H1 (cell line): ENCODE results near the gene UVSSA. TPM values are rescaled to one million over a fixed set of nuclear protein-coding genes. Genes with fewer than 3 reads are reported as not detected.

ENCODE experiments used
- CTCF ChIA-PET: fragments of 300-600 bp; sonication (Branson Sonifier 250); formaldehyde crosslinking; loops from one replicate; lab custom pipeline; 2021; ENCODE audit not compliant: partially characterized antibody; lab: Charles Lee
- POLR2A ChIA-PET: fragments of 300-600 bp; sonication (Branson Sonifier 250); formaldehyde crosslinking; loops from one replicate; lab custom pipeline; 2021; ENCODE audit warnings: inconsistent platforms; ENCODE audit not compliant: partially characterized antibody; lab: Charles Lee
- DNase-seq, 2 experiments: peaks; one replicate each; pipeline versions ENCODE4 v3.0.0 to v3.0.0-alpha.2; 2010 to 2022; ENCODE audit warnings: low spot score in 2 of 2, low read depth in 1 of 2, mixed read lengths in 1 of 2
- FAIRE-seq: peaks from 2 replicates; lab custom pipeline; 2011; peaks lifted over from hg19 to GRCh38; lab: Jason Lieb, UNC
- H2AFZ ChIP-seq: 2 replicates; pipeline ENCODE4 v1.8.1; 2012; ENCODE audit warnings: low read length, inconsistent platforms
- H2AK5ac ChIP-seq: 2 replicates; pipeline ENCODE4 v1.6.1; 2013; ENCODE audit warnings: low read depth, low read length
- H2BK120ac ChIP-seq: replicated peaks from 2 replicates; pipeline ENCODE3; 2013; ENCODE audit warnings: low read depth, low read length, inconsistent platforms
- H2BK12ac ChIP-seq: 2 replicates; pipeline ENCODE4 v1.6.1; 2013; ENCODE audit warnings: low read depth, low read length
- H2BK15ac ChIP-seq: 2 replicates; pipeline ENCODE4 v1.6.1; 2013; ENCODE audit warnings: low read length
- H2BK20ac ChIP-seq: 2 replicates; pipeline ENCODE4 v1.6.1; 2013; ENCODE audit warnings: low read length
- H2BK5ac ChIP-seq: 2 replicates; pipeline ENCODE4 v1.6.1; 2013; ENCODE audit warnings: low read depth, low read length
- H3K14ac ChIP-seq: 2 replicates; pipeline ENCODE4 v1.6.1; 2013; ENCODE audit warnings: inconsistent platforms; ENCODE audit not compliant: insufficient read length
- H3K18ac ChIP-seq: 2 replicates; pipeline ENCODE4 v1.6.1; 2013; ENCODE audit warnings: low read length; ENCODE audit errors: extremely low read depth
- H3K23ac ChIP-seq: 2 replicates; pipeline ENCODE4 v1.6.1; 2013; ENCODE audit warnings: inconsistent platforms; ENCODE audit not compliant: insufficient read length
- H3K23me2 ChIP-seq: 2 replicates; pipeline ENCODE4 v1.6.1; 2013; ENCODE audit warnings: low read depth, low read length
- H3K27ac ChIP-seq: 2 replicates; pipeline ENCODE4 v1.6.1; 2011; ENCODE audit warnings: low read depth, low read length, inconsistent platforms
- H3K27me3 ChIP-seq, 4 experiments: replicated peaks in 1 of 4; 1 replicate in 1 of 4; 2 replicates in 3 of 4; pipeline versions ENCODE4 v1.6.1 to v1.8.1; 2011 to 2013; ENCODE audit warnings: low read length in 3 of 4, mild to moderate bottlenecking in 3 of 4, inconsistent platforms in 2 of 4, mixed read lengths in 2 of 4, moderate library complexity in 1 of 4; ENCODE audit not compliant: control insufficient read depth in 3 of 4, insufficient read depth in 3 of 4; ENCODE audit errors: extremely low read depth in 1 of 4
- H3K36me3 ChIP-seq, 4 experiments: 2 replicates each; pipeline versions ENCODE4 v1.6.1 to v1.8.1; 2011 to 2013; ENCODE audit warnings: mild to moderate bottlenecking in 4 of 4, low read length in 3 of 4, moderate library complexity in 2 of 4, control low read depth in 1 of 4, inconsistent platforms in 1 of 4; ENCODE audit not compliant: insufficient read depth in 4 of 4, control insufficient read depth in 2 of 4
- H3K4ac ChIP-seq: replicated peaks from 2 replicates; pipeline ENCODE3; 2013; ENCODE audit warnings: low read length, low read depth, mixed read lengths, inconsistent platforms; ENCODE audit not compliant: insufficient read length
- H3K4me1 ChIP-seq, 4 experiments: replicated peaks in 1 of 4; 1 replicate in 1 of 4; 2 replicates in 3 of 4; pipeline versions ENCODE4 v1.6.1 to v1.8.1; 2011 to 2013; ENCODE audit warnings: low read length in 3 of 4, inconsistent platforms in 2 of 4, mixed read lengths in 1 of 4; ENCODE audit not compliant: insufficient read depth in 4 of 4, control insufficient read depth in 3 of 4
- H3K4me2 ChIP-seq, 2 experiments: 2 replicates each; pipeline versions ENCODE4 v1.6.1 to v1.8.1; 2011 to 2013; ENCODE audit warnings: low read depth in 2 of 2, low read length in 2 of 2, control low read depth in 1 of 2, inconsistent platforms in 1 of 2, mild to moderate bottlenecking in 1 of 2; ENCODE audit not compliant: insufficient read depth in 1 of 2
- H3K4me3 ChIP-seq, 4 experiments: fragments of 200-600, 300-600 bp in 1 of 4; sonication (generic), shearing (Covaris generic), sonication (Bioruptor Twin) in 1 of 4; 2 replicates each; pipeline versions ENCODE4 v1.5.1 to v1.8.1; 2011 to 2016; ENCODE audit warnings: low read length in 4 of 4, low read depth in 3 of 4, control low read depth in 2 of 4, inconsistent platforms in 2 of 4, mild to moderate bottlenecking in 2 of 4, mixed read lengths in 1 of 4, moderate library complexity in 1 of 4; ENCODE audit not compliant: insufficient read depth in 2 of 4; ENCODE audit errors: extremely low read depth in 1 of 4
- H3K56ac ChIP-seq: replicated peaks from 2 replicates; pipeline ENCODE3; 2013; ENCODE audit warnings: low read depth, mild to moderate bottlenecking, mixed read lengths, low read length, inconsistent platforms; ENCODE audit not compliant: insufficient read length
- H3K79me1 ChIP-seq: 2 replicates; pipeline ENCODE4 v1.6.1; 2013; ENCODE audit warnings: low read depth, low read length, control low read depth
- H3K79me2 ChIP-seq, 2 experiments: 2 replicates each; pipeline versions ENCODE4 v1.6.1 to v1.8.1; 2012 to 2013; ENCODE audit warnings: low read length in 2 of 2, mild to moderate bottlenecking in 2 of 2, inconsistent platforms in 1 of 2; ENCODE audit not compliant: insufficient read depth in 2 of 2, control insufficient read depth in 1 of 2
- H3K9ac ChIP-seq, 4 experiments: replicated peaks in 1 of 4; 1 replicate in 1 of 4; 2 replicates in 3 of 4; pipeline versions ENCODE4 v1.6.1 to v1.8.1; 2011 to 2013; ENCODE audit warnings: low read depth in 3 of 4, low read length in 3 of 4, control low read depth in 2 of 4, mild to moderate bottlenecking in 2 of 4, moderate library complexity in 2 of 4, inconsistent platforms in 1 of 4; ENCODE audit errors: extremely low read depth in 1 of 4
- H3K9me3 ChIP-seq, 2 experiments: 2 replicates each; pipeline versions ENCODE4 v1.6.1 to v1.8.1; 2012 to 2013; ENCODE audit warnings: mild to moderate bottlenecking in 2 of 2, moderate library complexity in 2 of 2, control low read depth in 1 of 2, inconsistent platforms in 1 of 2, low read depth in 1 of 2, low read length in 1 of 2, mixed read lengths in 1 of 2; ENCODE audit not compliant: insufficient read depth in 2 of 2
- H4K20me1 ChIP-seq, 2 experiments: replicated peaks in 1 of 2; 2 replicates each; pipeline versions ENCODE3 to v1.8.1; 2011 to 2013; ENCODE audit warnings: inconsistent platforms in 2 of 2, low read length in 2 of 2, mild to moderate bottlenecking in 1 of 2; ENCODE audit not compliant: insufficient read depth in 2 of 2, control insufficient read depth in 1 of 2
- H4K5ac ChIP-seq: 2 replicates; pipeline ENCODE4 v1.6.1; 2013; ENCODE audit warnings: low read length, low read depth, mixed read lengths, inconsistent platforms; ENCODE audit not compliant: insufficient read length
- H4K8ac ChIP-seq: 2 replicates; pipeline ENCODE4 v1.8.0; 2013; ENCODE audit warnings: mild to moderate bottlenecking, moderate library complexity, low read length, inconsistent platforms; ENCODE audit not compliant: insufficient read depth; ENCODE audit errors: extremely low read depth
- H4K91ac ChIP-seq: replicated peaks from 2 replicates; pipeline ENCODE3; 2013; ENCODE audit warnings: low read length, mixed read lengths, inconsistent platforms; ENCODE audit not compliant: insufficient read length
- CTBP2 ChIP-seq: IDR thresholded peaks from 2 replicates; pipeline ENCODE4 v1.7.0; 2011; ENCODE audit warnings: borderline replicate concordance, mild to moderate bottlenecking, moderate library complexity, mixed read lengths, low read length; ENCODE audit not compliant: insufficient read depth, insufficient read length
- EZH2 ChIP-seq: fragments of 200-600 bp; sonication (generic); IDR thresholded peaks from 2 replicates; pipeline ENCODE4 v1.7.1; 2012; ENCODE audit warnings: low read depth, mild to moderate bottlenecking, moderate library complexity, low read length, inconsistent platforms; ENCODE audit not compliant: severe bottlenecking
- RAD21 ChIP-seq, 2 experiments: IDR thresholded peaks in 1 of 2; conservative IDR thresholded peaks in 1 of 2; 2 replicates each; pipeline ENCODE4 v1.6.1; 2011; ENCODE audit warnings: low read depth in 2 of 2, low read length in 2 of 2, improper control_type of control experiment in 1 of 2, inconsistent platforms in 1 of 2, mild to moderate bottlenecking in 1 of 2, moderate library complexity in 1 of 2
- SAP30 ChIP-seq: fragments of 300-600 bp; sonication (generic); IDR thresholded peaks from 2 replicates; pipeline ENCODE4 v1.7.1; 2012; ENCODE audit warnings: low read length, moderate library complexity, mild to moderate bottlenecking, inconsistent platforms; ENCODE audit not compliant: insufficient read depth, insufficient replicate concordance
- SP4 ChIP-seq: IDR thresholded peaks from 2 replicates; pipeline ENCODE4 v1.6.1; 2012; ENCODE audit warnings: low read length, inconsistent platforms
- ZNF274 ChIP-seq: IDR thresholded peaks from 2 replicates; pipeline ENCODE4 v1.7.0; 2012; ENCODE audit warnings: low read length, borderline replicate concordance; ENCODE audit errors: extremely low read depth
- WGBS, 2 experiments: shearing (Covaris generic) in 1 of 2; methylation state at CpG; one replicate each; pipeline versions ENCODE4 v1.1.6 to v1.1.7; 2013 to 2015; ENCODE audit warnings: low lambda C conversion rate in 2 of 2, mixed read lengths in 2 of 2, inconsistent platforms in 1 of 2, low coverage in 1 of 2, missing lambda C conversion rate in 1 of 2; ENCODE audit not compliant: insufficient replicate concordance in 2 of 2, insufficient coverage in 1 of 2, insufficient read length in 1 of 2; ENCODE audit errors: extremely low coverage in 1 of 2, missing lambda C conversion rate in 1 of 2; 5-methylcytosine and 5-hydroxymethylcytosine counted together
- polyA plus RNA-seq, 7 experiments: library from polyadenylated mRNA; depleted of rRNA in 3 of 7; stranded (reverse) in 5 of 7; unstranded in 2 of 7; fragments of >200 nt in 5 of 7; fragments of 200-250 nt in 2 of 7; gene quantifications; 1 replicate in 5 of 7; 2 replicates in 1 of 7; 4 replicates in 1 of 7; pipeline versions ENCODE4 v1.2.1 to v1.2.3, GENCODE V29; 2011 to 2013; ENCODE audit warnings: missing spikeins in 2 of 7, mixed read lengths in 2 of 7
- total RNA-seq: library from RNA; stranded (reverse); fragmentation: NEBNext Ultra II Directional; extraction: Animal tissue kit (Norgen Biotek cat#: 25700); gene quantifications from 2 replicates; pipeline ENCODE4 v1.2.1, GENCODE V29; 2021

Gene UVSSA
- total and polyA plus RNA-seq, 2 of the 8 experiments (the other 6 are each of a cell fraction or from before 2014, with no cell fraction given) = 14.5 to 19.4 TPM

DNA sequence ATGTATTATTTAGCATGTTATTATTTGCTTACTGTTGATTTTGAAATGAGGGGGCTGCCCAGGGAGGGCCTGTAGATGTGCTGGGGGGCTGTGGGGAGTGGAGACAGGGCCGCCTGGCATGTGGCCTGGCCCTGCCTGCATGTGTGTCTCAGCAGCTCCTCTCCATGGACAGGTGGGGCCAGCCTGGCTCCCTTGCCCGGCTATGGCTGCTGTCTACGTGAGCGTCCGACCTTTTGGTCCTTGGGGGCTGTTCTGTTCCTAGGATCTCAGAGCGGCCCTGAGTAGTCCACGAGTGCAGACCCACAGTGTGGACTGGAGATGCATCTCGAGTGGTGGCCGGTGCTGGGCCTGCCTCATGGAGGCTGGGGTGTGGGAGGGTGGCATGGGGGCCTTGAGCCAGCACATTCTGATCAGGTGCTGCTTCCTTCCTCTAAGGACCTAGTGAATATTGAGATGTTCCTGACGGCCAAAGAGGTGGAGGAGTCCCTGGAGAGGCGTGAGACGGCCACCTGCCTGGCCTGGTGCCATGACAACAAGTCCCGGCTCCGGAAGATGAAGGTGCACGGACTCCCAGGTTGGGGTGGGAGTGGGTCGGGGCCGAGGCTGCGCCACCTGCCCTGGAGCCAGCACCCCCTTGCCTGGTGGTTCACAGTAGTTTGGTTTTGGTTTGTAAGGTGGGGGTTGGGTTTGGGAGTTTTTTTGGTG, 24.9 kb upstream of the UVSSA start:
- 95% methylated on average over 17 of the region's 18 CpGs; no CpG with 5 or more reads in 1 of the 2 experiments for WGBS, 2 experiments

More for the DNA sequence above, 24.9 kb upstream of the UVSSA start:
- Histone ChIP-seq H2AFZ (no peak overlapping the region), H3K4me3 (no peak overlapping the region), H2BK5ac (no peak overlapping the region), H2BK120ac (no peak overlapping the region), H2BK20ac (no peak overlapping the region), H3K23me2 (peaks cover 11% of the 10 kb centered on the region; the same call in 1 of the 2 replicates), H3K27me3 (no peaks in the 10 kb centered on the region), H4K5ac (no peak overlapping the region), H3K9me3 (no peaks in the 10 kb centered on the region), H3K4me2 (no peak overlapping the region), H2AK5ac (no peak overlapping the region), H4K91ac (no peak overlapping the region), H3K79me2 (no peaks in the 10 kb centered on the region; a peak in 1 of 4 replicates), H2BK15ac (no peak overlapping the region), H4K20me1 (peaks cover 4 to 23% of the 10 kb centered on the region in 2 experiments), H3K9ac (no peak overlapping the region), H3K4ac (no peak overlapping the region), H3K36me3 (peaks cover 11 to 28% (median 23%) of the 10 kb centered on the region in 4 experiments; a peak in 7 of 8 replicates), H3K4me1 (no peaks in the 10 kb centered on the region), H3K56ac (no peak overlapping the region), H3K27ac (no peak overlapping the region), H4K8ac (no peak overlapping the region; the same call in 1 of the 2 replicates), H3K23ac (no peak overlapping the region), H2BK12ac (no peak overlapping the region), H3K18ac (no peak overlapping the region), H3K79me1 (peaks cover 6% of the 10 kb centered on the region), H3K14ac (no peak overlapping the region)
- no peak for TF ChIP-seq CTBP2
- no peak for TF ChIP-seq EZH2
- no peak for TF ChIP-seq SP4
- no peak for TF ChIP-seq ZNF274
- TF ChIP-seq SAP30 = no peak
- TF ChIP-seq RAD21 (IDR thresholded peaks at IDR 0.05 in 1 of 2, conservative IDR thresholded peaks at IDR 0.05 in 1 of 2; ENCODE audit: low read depth in 2 of 2, low read length in 2 of 2) = no peak
- DNase-seq = no peak
- ChIA-PET POLR2A (interaction anchor here (1.0 kb wide), 1 partner anchor 73 kb away, joined by 3 read pairs; the partner anchor contains the start of gene CTBP1), CTCF (no interaction called here)
- FAIRE-seq = no peak
